Bronchial epithelial cell (primary cell): ENCODE results near the gene MAP3K10. TPM values are rescaled to one million over a fixed set of nuclear protein-coding genes. Genes with fewer than 3 reads are reported as not detected.

Experiments used
- DNase-seq: peaks from one replicate; pipeline ENCODE4 v3.0.0-alpha.2; 2010; ENCODE audit warnings: low read depth
- FAIRE-seq: peaks from 2 replicates; lab custom pipeline; 2011; peaks lifted over from hg19 to GRCh38; lab: Jason Lieb, UNC
- H3K27me3 ChIP-seq: 2 replicates; pipeline ENCODE4 v1.5.1; 2011; ENCODE audit warnings: low read length; ENCODE audit not compliant: control insufficient read depth, insufficient read depth
- H3K36me3 ChIP-seq: 2 replicates; pipeline ENCODE4 v1.5.1; 2011; ENCODE audit warnings: low read length; ENCODE audit not compliant: control insufficient read depth, insufficient read depth
- H3K4me3 ChIP-seq: 2 replicates; pipeline ENCODE4 v1.5.1; 2011; ENCODE audit warnings: mild to moderate bottlenecking, low read depth, low read length, control low read depth
- CTCF ChIP-seq: IDR thresholded peaks from 2 replicates; pipeline ENCODE4 v1.5.1; 2011; ENCODE audit warnings: mild to moderate bottlenecking, moderate library complexity, low read length, control low read depth, inconsistent platforms; ENCODE audit not compliant: insufficient read depth, severe bottlenecking
- total RNA-seq: library from RNA; depleted of rRNA; stranded (reverse); fragments of >200 nt; gene quantifications from 2 replicates; pipeline ENCODE4 v1.2.1, GENCODE V29; 2014

The MAP3K10 gene
- total RNA-seq, 1 donor from 2014 or later = 5.0 TPM

GRCh38 chr19:40191836-40192646 lies 815 bp downstream of the MAP3K10 start:
- no peak for FAIRE-seq
- Histone ChIP-seq H3K36me3 (no peaks in the 10 kb centered on the region), H3K27me3 (no peaks in the 10 kb centered on the region), H3K4me3 (peak overlapping the region; percentile 97)
- DNase-seq = no peak
- TF ChIP-seq CTCF = no peak

GRCh38 chr19:40192758-40193586 lies 1.7 kb downstream of the MAP3K10 start:
- FAIRE-seq = no peak
- Histone ChIP-seq H3K36me3 (no peaks in the 10 kb centered on the region), H3K27me3 (no peaks in the 10 kb centered on the region), H3K4me3 (no peak overlapping the region)
- TF ChIP-seq CTCF = no peak
- no peak for DNase-seq

GRCh38 chr19:40193587-40193849 lies 2.3 kb downstream of the MAP3K10 start:
- no peak overlapping the region for H3K4me3 ChIP-seq
- no peak for FAIRE-seq
- no peaks in the 10 kb centered on the region for H3K27me3 ChIP-seq
- no peak for DNase-seq
- no peak for TF ChIP-seq CTCF
- no peaks in the 10 kb centered on the region for H3K36me3 ChIP-seq

GRCh38 chr19:40198272-40198990 lies 7.2 kb downstream of the MAP3K10 start:
- no peaks in the 10 kb centered on the region for H3K27me3 ChIP-seq
- no peak for TF ChIP-seq CTCF
- no peak for DNase-seq
- no peak overlapping the region for H3K4me3 ChIP-seq
- no peak for FAIRE-seq
- peaks cover 1% of the 10 kb centered on the region for H3K36me3 ChIP-seq

- Histone ChIP-seq H3K27me3 (no peaks in the 10 kb centered on the region), H3K36me3 (peaks cover 1% of the 10 kb centered on the region), H3K4me3 (no peak overlapping the region)
- DNase-seq (peak; percentile 20), FAIRE-seq (no peak)
- no peak for TF ChIP-seq CTCF
These were observed 9.3 kb downstream of the MAP3K10 start for GRCh38 chr19:40200341-40201099.
